NCI-H526 (cell line): ENCODE results near the gene ASIC3.
A peak's percentile ranks its signal among the peaks of the same experiment; 100 is the strongest.
"Not testable (repeated sequence)": the region's sequence is repeated elsewhere in the genome, so short reads cannot be mapped to it uniquely, and the experiment has no call there.

ENCODE experiments used
- DNase-seq, 2 experiments: peaks; one replicate each; lab custom pipeline; 2025; lab: John Stamatoyannopoulos, UW

Gene ASIC3

DNA sequence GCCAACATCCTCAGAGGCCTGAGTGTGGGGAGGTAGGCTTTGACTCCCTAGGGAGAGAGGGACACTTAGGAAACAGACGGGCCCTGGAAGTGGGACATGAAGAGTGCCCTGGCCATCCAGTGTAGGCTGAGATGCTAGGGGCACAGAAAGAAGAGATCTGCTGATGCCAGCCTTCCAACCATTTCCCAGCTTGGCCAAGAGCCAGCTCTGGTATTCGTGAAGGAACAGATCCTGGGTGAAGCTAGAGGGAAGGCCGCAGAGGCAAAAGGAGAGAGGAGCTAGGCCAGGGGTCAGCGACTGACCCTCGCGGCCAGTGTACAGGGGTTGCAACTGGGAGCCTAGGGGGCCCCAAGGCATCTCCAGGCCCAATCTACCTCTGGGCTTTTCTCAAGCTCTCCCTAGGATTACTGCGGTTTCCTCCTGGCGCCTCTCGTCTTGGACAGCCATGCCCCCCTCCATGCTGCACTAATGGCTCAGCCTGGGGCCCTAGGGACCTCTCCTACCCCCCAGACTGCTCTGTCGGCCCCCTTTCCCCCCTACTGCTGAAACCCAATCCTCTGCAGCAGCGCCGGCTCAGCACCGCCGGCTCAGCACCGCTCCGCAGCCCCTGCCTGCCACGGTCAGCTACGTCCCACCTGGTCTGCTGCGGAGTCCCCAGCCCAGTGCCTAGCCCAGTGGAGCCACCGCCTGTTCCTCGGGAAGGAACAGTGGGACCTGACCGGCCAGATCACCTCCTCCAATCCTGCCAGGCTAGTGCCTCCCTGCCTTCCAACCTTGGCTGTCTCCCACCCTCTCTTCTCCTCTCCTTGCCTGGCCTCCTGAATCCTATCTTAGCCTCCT, at the start of gene ASIC3:
ASIC3 (plus strand) TSS at position 556 of the 840 bp plus-strand sequence. CDS start 355 bp downstream, outside the sequence.
- no peak for DNase-seq

DNA sequence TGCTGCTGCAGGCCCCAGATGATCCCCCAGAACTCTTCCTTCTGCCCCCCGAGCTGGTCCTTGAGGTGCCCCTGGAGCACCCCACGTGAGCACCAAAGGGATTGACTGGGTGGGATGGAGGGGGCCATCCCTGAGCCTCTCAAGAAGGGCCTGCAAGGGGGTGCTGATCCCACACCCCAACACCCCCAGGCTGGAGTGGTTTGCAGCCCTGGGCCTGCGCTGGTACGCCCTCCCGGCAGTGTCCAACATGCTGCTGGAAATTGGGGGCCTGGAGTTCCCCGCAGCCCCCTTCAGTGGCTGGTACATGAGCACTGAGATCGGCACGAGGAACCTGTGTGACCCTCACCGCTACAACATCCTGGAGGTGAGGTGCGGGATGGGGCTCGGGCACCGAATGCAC, 49.3 kb upstream of the ASIC3 start:
- DNase-seq, result no peak

DNA sequence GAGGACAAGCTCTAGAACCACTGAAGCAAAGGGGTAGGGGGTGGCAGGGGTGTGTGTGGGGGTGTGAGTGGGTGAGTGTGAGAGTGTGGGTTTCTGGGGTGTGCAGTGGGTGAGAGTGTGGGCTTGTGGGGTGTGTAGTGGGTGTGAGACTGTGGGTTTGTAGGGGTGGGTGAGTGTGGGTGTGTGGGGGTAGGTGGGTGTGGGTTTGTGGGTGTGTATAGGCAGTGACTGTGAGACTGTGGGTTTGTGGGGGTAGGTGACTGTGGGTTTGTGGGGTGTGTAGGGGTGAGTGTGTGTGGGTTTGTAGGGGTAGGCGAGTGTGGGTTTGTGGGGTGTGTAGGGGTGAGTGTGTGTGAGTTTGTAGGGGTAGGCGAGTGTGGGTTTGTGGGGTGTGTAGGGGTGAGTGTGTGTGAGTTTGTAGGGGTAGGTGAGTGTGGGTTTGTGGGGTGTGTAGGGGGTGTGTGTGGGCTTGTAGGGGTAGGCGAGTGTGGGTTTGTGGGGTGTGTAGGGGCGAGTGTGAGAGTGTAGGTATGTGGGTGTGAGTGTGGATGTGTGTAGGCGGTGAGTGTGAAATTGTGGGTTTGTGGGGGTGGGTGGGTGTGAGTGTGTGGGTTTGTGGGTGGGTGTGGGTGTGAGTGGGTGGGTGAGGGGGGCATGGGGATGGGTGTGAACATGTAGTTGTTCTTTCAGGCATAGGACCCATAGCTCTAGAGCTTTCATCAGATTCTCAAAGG, 48.7 kb upstream of the ASIC3 start:
- DNase-seq, result no peak

DNA sequence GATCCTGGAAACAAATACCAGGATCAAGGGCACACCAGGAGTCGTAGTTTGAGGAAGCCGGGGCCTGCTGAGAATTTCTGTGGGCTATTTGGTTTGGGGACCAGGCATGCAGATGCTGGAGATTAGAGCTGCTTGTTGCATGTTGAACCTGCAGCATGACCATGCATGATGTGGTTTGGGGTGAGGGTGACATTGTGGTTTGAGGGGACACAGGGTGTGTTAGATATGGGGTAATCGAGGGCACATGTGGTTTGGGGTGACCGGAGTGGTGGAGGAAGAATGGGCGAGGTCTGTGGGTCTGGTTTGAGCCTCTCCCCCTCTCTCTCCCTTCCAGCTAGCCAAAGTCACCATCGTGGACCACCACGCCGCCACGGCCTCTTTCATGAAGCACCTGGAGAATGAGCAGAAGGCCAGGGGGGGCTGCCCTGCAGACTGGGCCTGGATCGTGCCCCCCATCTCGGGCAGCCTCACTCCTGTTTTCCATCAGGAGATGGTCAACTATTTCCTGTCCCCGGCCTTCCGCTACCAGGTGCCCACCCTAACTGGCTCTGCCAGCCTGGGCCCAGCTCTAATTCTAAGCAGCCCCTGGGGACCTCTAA, 47.3 kb upstream of the ASIC3 start:
- DNase-seq, result no peak

DNA sequence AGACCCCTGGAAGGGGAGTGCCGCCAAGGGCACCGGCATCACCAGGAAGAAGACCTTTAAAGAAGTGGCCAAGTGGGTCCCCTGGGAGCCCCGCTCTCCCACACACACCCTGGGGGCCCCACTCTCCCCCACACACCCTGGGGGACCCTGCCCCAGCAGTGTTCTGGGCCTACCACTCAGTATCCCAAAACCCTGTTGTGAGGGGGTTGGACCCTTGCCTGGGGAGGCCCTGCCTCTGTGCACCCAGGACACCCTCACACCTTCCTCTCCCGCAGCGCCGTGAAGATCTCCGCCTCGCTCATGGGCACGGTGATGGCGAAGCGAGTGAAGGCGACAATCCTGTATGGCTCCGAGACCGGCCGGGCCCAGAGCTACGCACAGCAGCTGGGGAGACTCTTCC, 46.8 kb upstream of the ASIC3 start:
- no peak for DNase-seq

DNA sequence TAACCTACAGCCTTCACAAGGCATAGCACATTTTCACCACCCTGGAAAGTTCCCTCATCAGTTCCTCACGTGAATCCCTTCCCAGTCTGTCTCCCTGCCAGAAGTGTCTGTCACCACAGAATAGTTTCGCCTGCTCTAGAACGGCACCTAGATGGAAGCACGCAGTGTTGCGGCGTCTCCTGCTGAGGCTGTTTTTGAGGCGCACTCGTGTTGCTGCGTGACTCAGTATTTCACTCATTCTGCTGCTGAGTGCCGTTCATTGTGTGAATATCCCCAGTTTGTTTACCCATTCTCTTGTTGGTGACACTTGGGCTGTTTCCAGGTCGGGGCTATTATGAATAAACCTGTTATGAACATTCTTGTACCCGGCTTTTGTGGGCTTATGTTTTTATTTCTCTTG, 44.8 kb upstream of the ASIC3 start:
- DNase-seq, result no peak

DNA sequence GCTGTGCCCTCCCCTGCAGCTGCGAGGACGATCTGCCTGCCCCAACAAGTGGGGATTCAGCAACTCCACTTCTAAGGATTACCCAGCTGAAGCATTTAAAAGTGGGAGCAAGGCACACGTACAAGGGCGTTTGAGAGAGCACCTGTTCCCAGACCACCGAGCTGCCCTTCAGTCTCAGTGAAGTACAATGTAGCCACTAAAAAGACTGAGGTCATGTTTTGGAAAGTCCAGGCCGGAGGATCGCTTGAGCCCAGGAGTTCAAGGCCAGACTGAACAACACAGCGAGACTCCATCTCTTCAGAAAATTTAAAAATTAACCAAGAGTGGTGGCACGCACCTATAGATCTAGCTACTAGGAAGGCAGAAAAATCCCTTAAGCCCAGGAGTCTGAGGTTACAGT, 42.8 kb upstream of the ASIC3 start:
- no peak for DNase-seq

DNA sequence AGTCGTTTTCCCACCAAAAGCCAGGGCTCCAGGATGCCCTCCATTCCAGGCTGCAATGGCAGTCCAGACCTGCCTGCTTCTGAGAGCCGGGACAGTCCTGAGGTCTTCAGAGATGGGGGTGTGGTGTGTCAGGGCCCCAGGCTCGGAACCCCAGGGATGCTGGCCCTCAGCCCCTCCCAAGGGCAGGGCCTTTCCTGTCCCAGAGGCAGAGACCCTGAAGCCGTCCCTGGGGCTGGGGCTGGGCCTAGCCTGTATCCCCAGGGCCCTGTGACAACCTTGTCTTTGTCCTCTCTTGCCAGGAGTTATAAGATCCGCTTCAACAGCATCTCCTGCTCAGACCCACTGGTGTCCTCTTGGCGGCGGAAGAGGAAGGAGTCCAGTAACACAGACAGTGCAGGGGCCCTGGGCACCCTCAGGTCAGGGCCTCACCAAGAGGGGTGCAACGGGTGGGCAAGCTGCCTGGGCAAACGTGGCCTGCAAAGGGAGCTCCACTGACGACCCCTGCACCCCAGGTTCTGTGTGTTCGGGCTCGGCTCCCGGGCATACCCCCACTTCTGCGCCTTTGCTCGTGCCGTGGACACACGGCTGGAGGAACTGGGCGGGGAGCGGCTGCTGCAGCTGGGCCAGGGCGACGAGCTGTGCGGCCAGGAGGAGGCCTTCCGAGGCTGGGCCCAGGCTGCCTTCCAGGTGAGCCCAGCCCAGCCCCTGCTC, 41.6 kb upstream of the ASIC3 start:
- DNase-seq, result no peak

DNA sequence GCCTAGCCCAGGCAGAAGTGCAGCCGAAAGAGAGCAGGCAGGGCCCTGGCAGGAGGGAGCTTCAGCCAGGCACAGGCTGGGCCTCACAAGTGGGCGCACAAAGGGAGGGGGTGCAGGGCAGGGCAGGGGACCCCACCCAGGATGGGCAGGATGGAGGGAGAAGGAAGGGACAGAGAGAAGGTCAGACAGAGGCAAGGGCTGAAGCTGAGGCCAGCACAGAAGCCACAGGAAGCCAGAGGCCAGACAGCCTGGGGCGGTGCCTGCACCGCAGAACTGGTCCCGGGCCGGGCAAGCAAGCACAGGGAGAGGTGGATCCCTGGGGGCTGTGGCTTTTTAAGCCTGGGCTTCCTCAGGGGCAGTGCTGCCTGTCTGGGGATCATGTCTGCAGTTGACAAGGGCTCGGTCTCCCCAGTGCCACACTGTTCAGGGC, 40.8 kb upstream of the ASIC3 start:
- no peak for DNase-seq

DNA sequence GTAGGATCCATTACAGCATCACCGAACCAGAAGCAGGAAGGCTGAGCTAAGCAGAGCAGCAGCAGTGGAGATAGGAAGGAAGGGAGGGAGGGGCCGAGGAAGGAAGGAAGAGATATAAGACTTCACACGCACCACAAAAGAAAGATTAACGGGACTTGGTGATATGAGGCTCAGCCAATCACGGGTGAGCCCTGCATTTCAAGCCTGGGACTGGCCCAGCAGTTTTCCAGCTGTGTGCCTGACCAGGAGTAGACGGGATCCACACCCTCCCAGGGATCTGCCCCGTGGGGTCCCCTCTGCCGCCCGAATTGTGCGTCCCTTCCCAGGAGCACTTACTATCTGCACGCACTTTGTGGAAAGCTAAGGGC, 40.2 kb upstream of the ASIC3 start:
- DNase-seq, result no peak

DNA sequence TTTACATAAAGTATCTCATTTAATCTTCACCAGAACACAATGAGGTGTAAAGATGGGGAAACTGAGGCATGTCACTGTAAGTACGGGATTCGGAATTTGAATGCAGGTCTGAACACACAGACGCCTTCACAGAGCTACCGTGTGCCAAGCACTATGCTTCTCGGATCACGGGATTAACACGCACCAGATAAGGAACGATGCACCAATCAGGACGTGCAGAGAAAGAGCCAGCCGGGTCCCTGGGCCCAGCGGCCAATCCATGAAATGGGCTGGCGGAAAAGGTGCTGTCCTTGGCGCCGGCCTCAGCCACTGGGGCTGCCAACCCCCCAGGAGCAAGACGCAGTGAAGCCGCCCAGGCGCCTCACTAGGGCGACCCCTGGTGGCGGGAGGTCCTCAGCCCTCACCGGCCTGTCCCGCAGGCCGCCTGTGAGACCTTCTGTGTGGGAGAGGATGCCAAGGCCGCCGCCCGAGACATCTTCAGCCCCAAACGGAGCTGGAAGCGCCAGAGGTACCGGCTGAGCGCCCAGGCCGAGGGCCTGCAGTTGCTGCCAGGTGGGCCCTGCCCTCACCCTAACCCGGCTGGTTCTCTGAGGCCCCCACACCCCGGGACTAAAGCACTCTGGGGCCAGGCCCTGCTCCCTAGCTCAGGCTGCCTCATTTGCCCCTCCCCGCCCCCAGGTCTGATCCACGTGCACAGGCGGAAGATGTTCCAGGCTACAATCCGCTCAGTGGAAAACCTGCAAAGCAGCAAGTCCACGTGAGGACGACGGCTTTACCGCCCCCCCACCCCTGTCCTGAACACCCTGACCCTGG, 39.6 kb upstream of the ASIC3 start:
- no peak for DNase-seq

DNA sequence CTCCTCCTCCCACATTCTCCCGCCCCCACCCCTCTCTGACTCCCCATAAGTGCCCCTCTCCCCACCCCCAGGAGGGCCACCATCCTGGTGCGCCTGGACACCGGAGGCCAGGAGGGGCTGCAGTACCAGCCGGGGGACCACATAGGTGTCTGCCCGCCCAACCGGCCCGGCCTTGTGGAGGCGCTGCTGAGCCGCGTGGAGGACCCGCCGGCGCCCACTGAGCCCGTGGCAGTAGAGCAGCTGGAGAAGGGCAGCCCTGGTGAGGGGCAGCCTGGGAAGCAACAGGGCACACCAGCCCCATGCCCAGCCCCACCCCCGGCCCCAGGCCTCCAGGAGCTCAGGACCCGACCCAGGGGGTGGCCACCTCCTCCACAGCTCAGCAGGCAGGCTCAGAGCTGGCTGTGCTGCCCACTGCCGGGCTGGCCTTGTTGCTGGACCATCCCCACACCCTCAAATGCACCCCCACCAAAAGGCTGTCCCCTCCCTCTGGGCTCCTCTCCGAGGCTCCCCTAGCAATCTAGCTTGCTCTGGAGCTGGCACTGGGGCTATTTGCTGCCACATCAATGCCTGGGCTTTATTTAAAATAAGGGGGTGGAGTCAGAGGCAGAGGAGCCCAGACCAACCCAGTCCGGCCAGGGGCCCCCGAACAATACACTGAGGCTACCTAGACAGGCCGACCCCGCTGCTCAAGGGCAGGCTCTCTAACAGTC, 38.8 kb upstream of the ASIC3 start:
- no peak for DNase-seq

DNA sequence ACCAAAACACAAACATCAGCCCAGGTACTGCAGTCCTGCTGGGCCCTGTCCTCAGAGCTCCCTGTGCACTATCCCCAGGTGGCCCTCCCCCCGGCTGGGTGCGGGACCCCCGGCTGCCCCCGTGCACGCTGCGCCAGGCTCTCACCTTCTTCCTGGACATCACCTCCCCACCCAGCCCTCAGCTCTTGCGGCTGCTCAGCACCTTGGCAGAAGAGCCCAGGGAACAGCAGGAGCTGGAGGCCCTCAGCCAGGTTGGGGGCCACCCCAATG, 38.4 kb upstream of the ASIC3 start:
- no peak for DNase-seq

DNA sequence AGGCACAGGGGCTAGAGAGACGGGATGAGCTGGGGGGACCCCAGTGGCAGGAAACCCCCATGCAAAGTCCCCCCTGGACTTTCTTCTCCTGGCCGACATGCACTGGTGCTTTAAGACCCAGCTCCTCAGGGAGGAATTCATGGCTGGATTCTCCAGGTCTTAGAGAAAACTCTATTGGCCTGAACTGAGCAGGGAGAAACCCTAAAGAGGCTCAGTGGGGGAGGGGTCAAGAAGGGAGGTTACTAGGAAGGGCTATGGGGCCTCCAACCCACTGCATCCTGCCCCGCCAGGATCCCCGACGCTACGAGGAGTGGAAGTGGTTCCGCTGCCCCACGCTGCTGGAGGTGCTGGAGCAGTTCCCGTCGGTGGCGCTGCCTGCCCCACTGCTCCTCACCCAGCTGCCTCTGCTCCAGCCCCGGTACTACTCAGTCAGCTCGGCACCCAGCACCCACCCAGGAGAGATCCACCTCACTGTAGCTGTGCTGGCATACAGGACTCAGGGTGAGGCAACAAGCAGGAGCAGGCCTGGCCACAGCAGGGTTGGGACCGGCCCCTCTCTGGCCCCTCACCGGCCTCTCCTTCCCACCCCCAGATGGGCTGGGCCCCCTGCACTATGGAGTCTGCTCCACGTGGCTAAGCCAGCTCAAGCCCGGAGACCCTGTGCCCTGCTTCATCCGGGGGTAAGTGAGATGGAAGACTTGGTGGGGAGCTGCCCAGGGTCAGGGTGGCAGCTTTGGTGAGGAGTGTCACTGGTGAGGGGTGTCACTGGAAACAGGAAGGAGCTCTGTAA, 37.8 kb upstream of the ASIC3 start:
- DNase-seq, result peak in 1 of 2 experiments; percentile 30

DNA sequence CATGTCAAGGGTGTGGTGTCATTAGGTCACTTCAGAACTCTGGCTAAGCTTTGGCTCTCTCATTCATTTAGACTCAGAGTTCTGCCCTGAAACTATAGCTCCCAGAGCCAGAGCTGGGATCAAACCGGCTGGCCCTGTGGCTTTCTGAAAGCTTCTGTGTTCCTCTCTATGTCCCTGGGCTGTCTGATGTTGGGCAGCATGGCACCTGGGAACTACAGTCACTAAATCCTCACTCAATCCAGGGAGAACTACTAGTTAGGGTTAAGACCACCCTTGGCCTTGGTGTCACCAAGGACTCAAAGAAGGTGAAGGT, 37.3 kb upstream of the ASIC3 start:
- no peak for DNase-seq

DNA sequence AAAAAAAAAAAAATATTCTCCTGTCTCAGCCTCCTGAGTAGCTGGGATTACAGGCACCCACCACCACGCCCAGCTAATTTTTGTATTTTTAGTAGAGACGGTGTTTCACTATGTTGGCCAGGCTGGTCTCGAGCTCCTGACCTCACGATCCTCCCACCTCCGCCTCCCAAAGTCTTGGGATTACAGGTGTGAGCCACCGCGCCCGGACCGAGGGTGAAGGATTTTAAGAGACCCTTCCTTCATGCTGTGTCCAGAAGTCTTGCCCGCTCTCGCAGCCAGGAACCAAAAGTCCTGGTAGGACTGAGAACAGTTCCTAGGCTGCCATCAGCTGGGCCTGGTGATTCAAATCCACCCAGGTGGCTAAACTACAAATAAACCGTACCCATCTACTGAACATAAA, 36.7 kb upstream of the ASIC3 start:
- DNase-seq, result not testable (repeated sequence)

DNA sequence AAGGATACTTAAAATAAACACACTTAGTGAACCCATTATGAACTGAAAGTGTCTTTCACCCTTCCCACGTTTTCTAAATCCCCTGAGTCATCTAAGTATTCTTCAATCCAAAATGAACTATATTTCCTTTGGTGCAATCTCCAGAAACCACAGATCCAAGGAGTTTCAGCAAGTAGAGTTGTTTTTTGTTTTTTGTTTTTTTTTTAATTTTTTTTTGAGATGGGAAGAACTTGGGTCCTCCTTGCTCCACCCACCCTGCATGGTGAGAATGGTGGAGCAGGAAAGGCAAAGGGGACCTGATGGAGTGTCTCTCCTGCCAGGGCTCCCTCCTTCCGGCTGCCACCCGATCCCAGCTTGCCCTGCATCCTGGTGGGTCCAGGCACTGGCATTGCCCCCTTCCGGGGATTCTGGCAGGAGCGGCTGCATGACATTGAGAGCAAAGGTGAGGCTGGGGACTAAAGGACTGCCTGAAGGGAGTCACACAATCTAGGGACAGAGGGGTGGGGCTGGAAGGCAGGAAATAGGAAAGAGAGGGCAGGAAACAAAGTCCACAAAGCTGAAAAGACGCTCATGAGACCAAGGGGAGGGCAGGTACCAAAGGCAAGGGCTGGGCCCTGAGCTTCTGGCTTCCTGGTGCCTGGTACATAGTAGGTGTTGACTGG, 36.2 kb upstream of the ASIC3 start:
- no peak for DNase-seq

DNA sequence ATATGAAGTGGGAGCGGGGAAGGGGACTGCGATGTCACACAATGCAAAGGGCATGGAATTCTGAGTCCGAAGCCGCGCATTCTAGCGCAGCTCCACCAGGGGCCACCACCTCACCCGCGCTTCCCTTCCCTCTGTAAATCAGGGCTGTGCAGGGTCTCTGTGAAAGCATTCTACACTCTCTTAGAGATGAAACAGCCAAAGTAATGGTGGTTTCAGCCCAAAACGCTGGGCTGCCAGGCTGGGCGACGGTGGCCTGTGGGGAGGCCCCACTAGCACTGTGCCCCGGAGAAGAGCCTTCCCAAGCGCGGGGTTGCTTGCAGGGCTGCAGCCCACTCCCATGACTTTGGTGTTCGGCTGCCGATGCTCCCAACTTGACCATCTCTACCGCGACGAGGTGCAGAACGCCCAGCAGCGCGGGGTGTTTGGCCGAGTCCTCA, 35.4 kb upstream of the ASIC3 start:
- peak; percentile 52 to 88 for DNase-seq

DNA sequence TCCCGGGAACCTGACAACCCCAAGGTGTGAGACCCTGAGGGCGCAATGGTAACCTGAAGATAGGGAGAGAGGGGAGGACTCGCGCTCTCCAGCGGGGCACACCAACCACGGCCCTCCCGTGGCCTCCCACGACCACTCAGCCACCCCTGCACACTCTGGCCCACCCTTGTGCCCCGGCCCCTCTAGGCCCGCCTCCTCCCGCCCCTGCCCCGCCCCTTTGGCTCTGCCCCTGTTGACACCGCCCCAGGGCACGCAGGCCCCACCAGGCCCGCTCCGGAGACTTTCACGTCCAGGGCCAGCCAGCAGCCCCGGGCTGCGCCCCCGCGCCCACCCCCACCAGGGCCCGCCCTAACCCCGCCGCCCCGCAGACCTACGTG, 35.0 kb upstream of the ASIC3 start:
- peak in 1 of 2 experiments; percentile 78 for DNase-seq
